ENCODE measurements around the gene JAZF1. TPM values are rescaled to one million over a fixed set of nuclear protein-coding genes. Genes with fewer than 3 reads are reported as not detected.
"Not testable (repeated sequence)": the region's sequence is repeated elsewhere in the genome, so short reads cannot be mapped to it uniquely, and the experiment has no call there.

JAZF1 gene
- total RNA-seq, 1 donor from 2014 or later = 3.9 TPM

GRCh38 chr7:28020302-28020940, 160.2 kb downstream of the JAZF1 start:
- H3K4me1 Mint-ChIP-seq (ENCODE audit: low read depth) = peaks cover 3% of the 10 kb centered on the region
- no peak overlapping the region for H3K4me3 Mint-ChIP-seq (ENCODE audit: low read depth)
- no peak for DNase-seq (ENCODE audit: low spot score)
- H3K36me3 Mint-ChIP-seq (ENCODE audit: low read depth) = no peaks in the 10 kb centered on the region
- no peak overlapping the region for H3K27ac Mint-ChIP-seq
- H3K9me3 Mint-ChIP-seq = no peaks in the 10 kb centered on the region
- H3K27me3 Mint-ChIP-seq (ENCODE audit: low read depth) = peaks cover 14% of the 10 kb centered on the region
- intact Hi-C loops (cut with micrococcal nuclease) = loop anchor here (1.0 to 5.0 kb wide), 2 partner anchors 808 to 824 kb away; no protein-coding TSS in a partner anchor

- Mint-ChIP-seq H3K4me1 (ENCODE audit: low read depth) (peaks cover 3% of the 10 kb centered on the region), H3K27ac (no peak overlapping the region), H3K9me3 (peaks cover 5% of the 10 kb centered on the region), H3K27me3 (ENCODE audit: low read depth) (peaks cover 14% of the 10 kb centered on the region), H3K4me3 (ENCODE audit: low read depth) (no peak overlapping the region), H3K36me3 (ENCODE audit: low read depth) (peaks cover 3% of the 10 kb centered on the region)
- DNase-seq (ENCODE audit: low spot score) = no peak
- intact Hi-C loops (cut with micrococcal nuclease) = no loop called here
Observed at GRCh38 chr7:28018856-28019465, 161.6 kb downstream of the JAZF1 start.

- Mint-ChIP-seq H3K36me3 (ENCODE audit: low read depth) (peaks cover 3% of the 10 kb centered on the region), H3K4me1 (ENCODE audit: low read depth) (peaks cover 3% of the 10 kb centered on the region), H3K27ac (no peak overlapping the region), H3K4me3 (ENCODE audit: low read depth) (no peak overlapping the region), H3K9me3 (peaks cover 5% of the 10 kb centered on the region), H3K27me3 (ENCODE audit: low read depth) (peaks cover 10% of the 10 kb centered on the region)
- DNase-seq (ENCODE audit: low spot score) = no peak
- intact Hi-C loops (cut with micrococcal nuclease) = no loop called here
Observed at GRCh38 chr7:28018446-28018845, 162.1 kb downstream of the JAZF1 start.

GRCh38 chr7:28018020-28018419, 162.6 kb downstream of the JAZF1 start:
- Mint-ChIP-seq H3K4me3 (ENCODE audit: low read depth) (no peak overlapping the region), H3K36me3 (ENCODE audit: low read depth) (peaks cover 3% of the 10 kb centered on the region), H3K9me3 (peaks cover 5% of the 10 kb centered on the region), H3K27me3 (ENCODE audit: low read depth) (peaks cover 8% of the 10 kb centered on the region), H3K27ac (no peak overlapping the region), H3K4me1 (ENCODE audit: low read depth) (peaks cover 3% of the 10 kb centered on the region)
- intact Hi-C loops (cut with micrococcal nuclease) = no loop called here
- DNase-seq (ENCODE audit: low spot score) = no peak

GRCh38 chr7:28017372-28017771, 163.2 kb downstream of the JAZF1 start:
- H3K27ac Mint-ChIP-seq = no peak overlapping the region
- intact Hi-C loops (cut with micrococcal nuclease) = no loop called here
- no peak overlapping the region for H3K4me3 Mint-ChIP-seq (ENCODE audit: low read depth)
- peaks cover 6% of the 10 kb centered on the region for H3K27me3 Mint-ChIP-seq (ENCODE audit: low read depth)
- H3K36me3 Mint-ChIP-seq (ENCODE audit: low read depth) = peaks cover 3% of the 10 kb centered on the region
- H3K9me3 Mint-ChIP-seq = peaks cover 5% of the 10 kb centered on the region
- no peak for DNase-seq (ENCODE audit: low spot score)
- H3K4me1 Mint-ChIP-seq (ENCODE audit: low read depth) = peaks cover 3% of the 10 kb centered on the region

- no peak for DNase-seq (ENCODE audit: low spot score)
- Mint-ChIP-seq H3K27ac (no peak overlapping the region), H3K9me3 (peaks cover 5% of the 10 kb centered on the region), H3K27me3 (ENCODE audit: low read depth) (peaks cover 6% of the 10 kb centered on the region), H3K36me3 (ENCODE audit: low read depth) (peaks cover 3% of the 10 kb centered on the region), H3K4me1 (ENCODE audit: low read depth) (peaks cover 3% of the 10 kb centered on the region), H3K4me3 (ENCODE audit: low read depth) (no peak overlapping the region)
- intact Hi-C loops (cut with micrococcal nuclease) = no loop called here
Observed at GRCh38 chr7:28016297-28016696, 164.3 kb downstream of the JAZF1 start.

- Mint-ChIP-seq H3K4me1 (ENCODE audit: low read depth) (peaks cover 2% of the 10 kb centered on the region), H3K4me3 (ENCODE audit: low read depth) (no peak overlapping the region), H3K9me3 (peaks cover 5% of the 10 kb centered on the region), H3K27ac (no peak overlapping the region), H3K36me3 (ENCODE audit: low read depth) (peaks cover 3% of the 10 kb centered on the region), H3K27me3 (ENCODE audit: low read depth) (peaks cover 6% of the 10 kb centered on the region)
- no peak for DNase-seq (ENCODE audit: low spot score)
- intact Hi-C loops (cut with micrococcal nuclease) = no loop called here
Observed at GRCh38 chr7:28015169-28015568, 165.4 kb downstream of the JAZF1 start.

GRCh38 chr7:28014340-28014739, 166.3 kb downstream of the JAZF1 start:
- H3K4me1 Mint-ChIP-seq (ENCODE audit: low read depth); H3K27me3 Mint-ChIP-seq (ENCODE audit: low read depth); H3K9me3 Mint-ChIP-seq; DNase-seq (ENCODE audit: low spot score); H3K4me3 Mint-ChIP-seq (ENCODE audit: low read depth); H3K27ac Mint-ChIP-seq; intact Hi-C loops (cut with micrococcal nuclease); H3K36me3 Mint-ChIP-seq (ENCODE audit: low read depth): not testable (repeated sequence)

- no peaks in the 10 kb centered on the region for H3K4me1 Mint-ChIP-seq (ENCODE audit: low read depth)
- peaks cover 2% of the 10 kb centered on the region for H3K27me3 Mint-ChIP-seq (ENCODE audit: low read depth)
- intact Hi-C loops (cut with micrococcal nuclease) = no loop called here
- no peak for DNase-seq (ENCODE audit: low spot score)
- H3K4me3 Mint-ChIP-seq (ENCODE audit: low read depth) = no peak overlapping the region
- H3K36me3 Mint-ChIP-seq (ENCODE audit: low read depth) = peaks cover 3% of the 10 kb centered on the region
- no peak overlapping the region for H3K27ac Mint-ChIP-seq
- H3K9me3 Mint-ChIP-seq = peaks cover 5% of the 10 kb centered on the region
Observed at GRCh38 chr7:28013441-28013840, 167.2 kb downstream of the JAZF1 start.

GRCh38 chr7:28013019-28013418, 167.6 kb downstream of the JAZF1 start:
- no peak overlapping the region for H3K27ac Mint-ChIP-seq
- DNase-seq (ENCODE audit: low spot score) = no peak

GRCh38 chr7:28008911-28009310, 171.7 kb downstream of the JAZF1 start:
- Mint-ChIP-seq H3K36me3 (ENCODE audit: low read depth) (no peaks in the 10 kb centered on the region), H3K27me3 (ENCODE audit: low read depth) (peaks cover 2% of the 10 kb centered on the region), H3K9me3 (no peaks in the 10 kb centered on the region), H3K4me1 (ENCODE audit: low read depth) (no peaks in the 10 kb centered on the region), H3K4me3 (ENCODE audit: low read depth) (no peak overlapping the region), H3K27ac (no peak overlapping the region)
- intact Hi-C loops (cut with micrococcal nuclease) = no loop called here
- no peak for DNase-seq (ENCODE audit: low spot score)

More at GRCh38 chr7:28013019-28013418, 167.6 kb downstream of the JAZF1 start:
- intact Hi-C loops (cut with micrococcal nuclease) = no loop called here
- peaks cover 2% of the 10 kb centered on the region for H3K27me3 Mint-ChIP-seq (ENCODE audit: low read depth)
- H3K4me3 Mint-ChIP-seq (ENCODE audit: low read depth) = no peak overlapping the region
- peaks cover 5% of the 10 kb centered on the region for H3K9me3 Mint-ChIP-seq
- peaks cover 3% of the 10 kb centered on the region for H3K36me3 Mint-ChIP-seq (ENCODE audit: low read depth)
- no peaks in the 10 kb centered on the region for H3K4me1 Mint-ChIP-seq (ENCODE audit: low read depth)

- Mint-ChIP-seq H3K9me3 (no peaks in the 10 kb centered on the region), H3K4me3 (ENCODE audit: low read depth) (no peak overlapping the region), H3K27me3 (ENCODE audit: low read depth) (peaks cover 2% of the 10 kb centered on the region), H3K36me3 (ENCODE audit: low read depth) (no peaks in the 10 kb centered on the region), H3K27ac (no peak overlapping the region), H3K4me1 (ENCODE audit: low read depth) (no peaks in the 10 kb centered on the region)
- no peak for DNase-seq (ENCODE audit: low spot score)
- intact Hi-C loops (cut with micrococcal nuclease) = no loop called here
Observed at GRCh38 chr7:28008171-28008570, 172.4 kb downstream of the JAZF1 start.

GRCh38 chr7:28006491-28006890, 174.1 kb downstream of the JAZF1 start:
- intact Hi-C loops (cut with micrococcal nuclease) = no loop called here
- Mint-ChIP-seq H3K27ac (no peak overlapping the region), H3K27me3 (ENCODE audit: low read depth) (peaks cover 2% of the 10 kb centered on the region), H3K9me3 (no peaks in the 10 kb centered on the region), H3K4me3 (ENCODE audit: low read depth) (no peak overlapping the region), H3K4me1 (ENCODE audit: low read depth) (no peaks in the 10 kb centered on the region), H3K36me3 (ENCODE audit: low read depth) (no peaks in the 10 kb centered on the region)
- no peak for DNase-seq (ENCODE audit: low spot score)
